ENCODE data around the gene EFNA2. TPM values are rescaled to one million over a fixed set of nuclear protein-coding genes. Genes with fewer than 3 reads are reported as not detected.

EFNA2 gene
- total and polyA plus RNA-seq, 2 of the 8 experiments (the other 6 are each of a cell fraction or from before 2014, with no cell fraction given): 4.0 to 7.0 TPM

DNA sequence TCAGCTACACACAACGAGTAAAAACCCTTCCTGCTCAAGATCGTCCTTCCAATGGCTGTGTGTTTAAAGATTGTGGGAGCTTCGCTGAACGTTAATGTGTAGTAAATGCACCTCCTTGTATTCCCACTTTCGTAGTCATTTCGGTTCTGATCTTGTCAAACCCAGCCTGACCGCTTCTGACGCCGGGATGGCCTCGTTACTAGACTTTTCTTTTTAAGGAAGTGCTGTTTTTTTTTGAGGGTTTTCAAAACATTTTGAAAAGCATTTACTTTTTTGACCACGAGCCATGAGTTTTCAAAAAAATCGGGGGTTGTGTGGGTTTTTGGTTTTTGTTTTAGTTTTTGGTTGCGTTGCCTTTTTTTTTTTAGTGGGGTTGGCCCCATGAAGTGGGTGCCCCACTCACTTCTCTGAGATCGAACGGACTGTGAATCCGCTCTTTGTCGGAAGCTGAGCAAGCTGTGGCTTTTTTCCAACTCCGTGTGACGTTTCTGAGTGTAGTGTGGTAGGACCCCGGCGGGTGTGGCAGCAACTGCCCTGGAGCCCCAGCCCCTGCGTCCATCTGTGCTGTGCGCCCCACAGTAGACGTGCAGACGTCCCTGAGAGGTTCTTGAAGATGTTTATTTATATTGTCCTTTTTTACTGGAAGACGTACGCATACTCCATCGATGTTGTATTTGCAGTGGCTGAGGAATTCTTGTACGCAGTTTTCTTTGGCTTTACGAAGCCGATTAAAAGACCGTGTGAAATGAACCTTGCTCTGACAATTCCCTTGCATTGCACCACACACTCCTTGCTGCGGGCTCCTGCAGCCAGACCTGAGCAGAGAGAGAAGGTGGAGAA, 13.0 kb upstream of the EFNA2 start (continued):
- TF ChIP-seq HDAC2 (IDR thresholded peaks at IDR 0.05; ENCODE audit: borderline replicate concordance in 1 of 2, low read depth in 2 of 2, low read length in 2 of 2) (no peak), TBP (IDR thresholded peaks at IDR 0.05; ENCODE audit: low read depth, low read length) (no peak)
